HEK293 (cell line): Measurements from ENCODE around the gene DOCK1.

ENCODE experiments used
- CTCF ChIA-PET: fragments of 350-600 bp; formaldehyde crosslinking; extraction: SDS; loops from one replicate; lab custom pipeline; 2021; ENCODE audit warnings: antibody characterized with exemption; lab: Yijun Ruan, JAX
- POLR2A ChIA-PET: fragments of 300-600 bp; formaldehyde crosslinking; extraction: SDS; loops from one replicate; lab custom pipeline; 2020; ENCODE audit warnings: antibody characterized with exemption, inconsistent platforms; lab: Yijun Ruan, JAX
- H3K27ac ChIP-seq: fragments of 200-500 bp; sonication (Bioruptor generic); 2 replicates; pipeline ENCODE4 v1.5.1; 2014; ENCODE audit warnings: low read depth, low read length, control low read depth, inconsistent platforms; ENCODE audit errors: extremely low read depth
- H3K36me3 ChIP-seq, 2 experiments: fragments of 200-500 bp in 1 of 2; sonication (Bioruptor generic) in 1 of 2; 1 replicate in 1 of 2; 2 replicates in 1 of 2; pipeline ENCODE4 v1.5.1; 2014 to 2017; ENCODE audit warnings: inconsistent platforms in 2 of 2, low read length in 2 of 2; ENCODE audit not compliant: control insufficient read depth in 2 of 2, insufficient read depth in 1 of 2
- H3K4me1 ChIP-seq: fragments of 200-500 bp; sonication (Bioruptor generic); 2 replicates; pipeline ENCODE4 v1.5.1; 2014; ENCODE audit warnings: mild to moderate bottlenecking, low read length, inconsistent platforms; ENCODE audit not compliant: control insufficient read depth, insufficient read depth
- H3K4me3 ChIP-seq: 2 replicates; pipeline ENCODE4 v1.5.1; 2011; ENCODE audit warnings: low read depth, mild to moderate bottlenecking, control low read depth, low read length, moderate library complexity
- H3K9me3 ChIP-seq: fragments of 200-500 bp; sonication (Bioruptor generic); 2 replicates; pipeline ENCODE4 v1.5.1; 2014; ENCODE audit warnings: low read depth, low read length, inconsistent platforms; ENCODE audit not compliant: control insufficient read depth, insufficient read depth
- ELK4 ChIP-seq: IDR thresholded peaks from 2 replicates; pipeline ENCODE4 v1.6.1; 2011; ENCODE audit warnings: mild to moderate bottlenecking, low read depth, low read length, borderline replicate concordance
- GLI4 ChIP-seq: fragments of 450-650 bp; formaldehyde crosslinking; IDR thresholded peaks from 2 replicates; pipeline ENCODE4 v1.5.1; 2016; ENCODE audit warnings: missing biosample characterization, missing genetic modification characterization
- MYNN ChIP-seq: fragments of 450-650 bp; formaldehyde crosslinking; IDR thresholded peaks from 2 replicates; pipeline ENCODE4 v1.5.1; 2016; ENCODE audit warnings: missing biosample characterization, missing genetic modification characterization, borderline replicate concordance
- PRDM1 ChIP-seq: fragments of 450-650 bp; formaldehyde crosslinking; IDR thresholded peaks from 2 replicates; pipeline ENCODE4; 2016; ENCODE audit warnings: missing biosample characterization, missing genetic modification characterization
- SCRT1 ChIP-seq: fragments of 450-650 bp; formaldehyde crosslinking; IDR thresholded peaks from 2 replicates; pipeline ENCODE4 v1.5.1; 2016; ENCODE audit warnings: missing biosample characterization, missing genetic modification characterization, borderline replicate concordance
- TRIM28 ChIP-seq: IDR thresholded peaks from 2 replicates; pipeline ENCODE4 v1.6.1; 2011; ENCODE audit warnings: low read length, control low read depth, borderline replicate concordance
- ZBTB26 ChIP-seq: fragments of 450-650 bp; formaldehyde crosslinking; optimal IDR thresholded peaks from 2 replicates; pipeline ENCODE3; 2016; ENCODE audit warnings: missing biosample characterization, mild to moderate bottlenecking, missing genetic modification characterization
- ZNF391 ChIP-seq: fragments of 450-650 bp; formaldehyde crosslinking; IDR thresholded peaks from 2 replicates; pipeline ENCODE4 v1.5.1; 2016; ENCODE audit warnings: low read depth, missing biosample characterization, missing genetic modification characterization, borderline replicate concordance
- ZNF433 ChIP-seq: fragments of 450-650 bp; formaldehyde crosslinking; IDR thresholded peaks from 2 replicates; pipeline ENCODE4 v1.5.1; 2016; ENCODE audit warnings: missing biosample characterization, missing genetic modification characterization, low read depth
- ZNF529 ChIP-seq: fragments of 450-650 bp; formaldehyde crosslinking; IDR thresholded peaks from 2 replicates; pipeline ENCODE4 v1.5.1; 2017; ENCODE audit warnings: missing genetic modification characterization, missing biosample characterization; ENCODE audit not compliant: insufficient replicate concordance
- ZNF600 ChIP-seq: fragments of 450-650 bp; formaldehyde crosslinking; IDR thresholded peaks from 2 replicates; pipeline ENCODE4 v1.5.1; 2016; ENCODE audit warnings: missing biosample characterization, missing genetic modification characterization
- ZNF660 ChIP-seq: fragments of 450-650 bp; IDR thresholded peaks from 2 replicates; pipeline ENCODE4 v1.5.1; 2018; ENCODE audit warnings: missing biosample characterization, mild to moderate bottlenecking, missing genetic modification characterization
- ZNF76 ChIP-seq: fragments of 450-650 bp; formaldehyde crosslinking; IDR thresholded peaks from 2 replicates; pipeline ENCODE4; 2016; ENCODE audit warnings: low read depth, missing biosample characterization, missing genetic modification characterization, borderline replicate concordance
- ZSCAN5A ChIP-seq: fragments of 450-650 bp; formaldehyde crosslinking; IDR thresholded peaks from 2 replicates; pipeline ENCODE4 v1.5.1; 2016; ENCODE audit warnings: missing biosample characterization, missing genetic modification characterization
- TF ChIP-seq, protein P1 (sequence below): fragments of 450-650 bp; formaldehyde crosslinking; IDR thresholded peaks from 2 replicates; pipeline ENCODE4 v1.5.1; 2016; ENCODE audit warnings: missing biosample characterization, missing genetic modification characterization
- TF ChIP-seq, protein P2 (sequence below): fragments of 450-650 bp; formaldehyde crosslinking; IDR thresholded peaks from 2 replicates; pipeline ENCODE4 v1.5.1; 2017; ENCODE audit warnings: missing biosample characterization, missing genetic modification characterization

Gene DOCK1

DNA sequence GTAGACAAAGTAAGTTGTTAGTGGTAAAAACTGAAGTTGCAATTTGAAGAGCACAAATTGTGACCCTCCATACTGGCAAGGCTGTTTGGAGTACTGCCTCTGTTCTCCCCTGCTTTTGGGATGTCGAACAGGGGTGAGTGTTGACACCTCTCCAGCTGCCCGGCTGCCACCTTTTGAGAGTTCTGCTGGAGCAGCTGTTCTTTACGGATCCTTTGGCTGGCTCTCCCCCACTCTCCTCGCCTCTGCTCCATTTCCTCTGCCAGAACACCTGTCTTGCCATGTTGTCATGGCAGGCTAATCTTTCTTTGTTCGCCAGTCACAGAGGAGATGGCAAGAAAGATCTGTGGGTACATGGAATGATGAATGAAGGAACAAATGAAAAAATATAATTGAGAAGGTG lies 256.3 kb downstream of the DOCK1 start:
- CTCF ChIA-PET = no interaction called here
- Histone ChIP-seq H3K9me3 (no peaks in the 10 kb centered on the region), H3K4me1 (0 out of 2 replicates have a peak, but pooled peaks cover 3% of the 10 kb centered on the region), H3K36me3 (no peaks in the 10 kb centered on the region), H3K4me3 (no peak overlapping the region), H3K27ac (no peak overlapping the region)
- POLR2A ChIA-PET = no interaction called here
- TF ChIP-seq TRIM28 = no peak
- no peak for TF ChIP-seq ZNF391 (tag by site-specific recombination)

GRCh38 chr10:127162841-127163240 lies 257.6 kb downstream of the DOCK1 start:
- H3K4me3 ChIP-seq = no peak overlapping the region
- no peaks in the 10 kb centered on the region for H3K9me3 ChIP-seq
- H3K4me1 ChIP-seq = 0 out of 2 replicates have a peak, but pooled peaks cover 3% of the 10 kb centered on the region
- CTCF ChIA-PET = interaction anchor here (0.7 kb wide), 1 partner anchor 64 kb away, joined by 3 read pairs; no protein-coding TSS in a partner anchor
- TF ChIP-seq PRDM1 (no peak), ZNF529 (tag by site-specific recombination) (no peak), ZNF76 (no peak), SCRT1 (tag by site-specific recombination) (no peak), ELK4 (no peak), ZNF433 (tag by site-specific recombination) (no peak)
- TF ChIP-seq, protein P1, sequence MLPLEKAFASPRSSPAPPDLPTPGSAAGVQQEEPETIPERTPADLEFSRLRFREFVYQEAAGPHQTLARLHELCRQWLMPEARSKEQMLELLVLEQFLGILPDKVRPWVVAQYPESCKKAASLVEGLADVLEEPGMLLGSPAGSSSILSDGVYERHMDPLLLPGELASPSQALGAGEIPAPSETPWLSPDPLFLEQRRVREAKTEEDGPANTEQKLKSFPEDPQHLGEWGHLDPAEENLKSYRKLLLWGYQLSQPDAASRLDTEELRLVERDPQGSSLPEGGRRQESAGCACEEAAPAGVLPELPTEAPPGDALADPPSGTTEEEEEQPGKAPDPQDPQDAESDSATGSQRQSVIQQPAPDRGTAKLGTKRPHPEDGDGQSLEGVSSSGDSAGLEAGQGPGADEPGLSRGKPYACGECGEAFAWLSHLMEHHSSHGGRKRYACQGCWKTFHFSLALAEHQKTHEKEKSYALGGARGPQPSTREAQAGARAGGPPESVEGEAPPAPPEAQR (tag by site-specific recombination) = no peak
- H3K27ac ChIP-seq = no peak overlapping the region
- POLR2A ChIA-PET = no interaction called here
- no peaks in the 10 kb centered on the region for H3K36me3 ChIP-seq

- Histone ChIP-seq H3K9me3 (no peaks in the 10 kb centered on the region), H3K4me1 (0 out of 2 replicates have a peak, but pooled peaks cover 3% of the 10 kb centered on the region), H3K36me3 (no peaks in the 10 kb centered on the region), H3K27ac (no peak overlapping the region), H3K4me3 (no peak overlapping the region)
- POLR2A ChIA-PET = no interaction called here
- TF ChIP-seq MYNN (tag by site-specific recombination) (no peak), ZSCAN5A (no peak)
- CTCF ChIA-PET = no interaction called here
Measured at GRCh38 chr10:127168261-127168660, 263.0 kb downstream of the DOCK1 start.

- Histone ChIP-seq H3K36me3 (no peaks in the 10 kb centered on the region), H3K9me3 (no peaks in the 10 kb centered on the region), H3K4me1 (no peaks in the 10 kb centered on the region), H3K27ac (no peak overlapping the region), H3K4me3 (no peak overlapping the region)
- ChIA-PET CTCF (no interaction called here), POLR2A (no interaction called here)
- TF ChIP-seq ZNF600 (tag by site-specific recombination) (no peak), GLI4 (tag by site-specific recombination) (no peak), ZBTB26 (tag by site-specific recombination) (no peak), ZNF660 (tag by site-specific recombination) (no peak)
- TF ChIP-seq, protein P2, sequence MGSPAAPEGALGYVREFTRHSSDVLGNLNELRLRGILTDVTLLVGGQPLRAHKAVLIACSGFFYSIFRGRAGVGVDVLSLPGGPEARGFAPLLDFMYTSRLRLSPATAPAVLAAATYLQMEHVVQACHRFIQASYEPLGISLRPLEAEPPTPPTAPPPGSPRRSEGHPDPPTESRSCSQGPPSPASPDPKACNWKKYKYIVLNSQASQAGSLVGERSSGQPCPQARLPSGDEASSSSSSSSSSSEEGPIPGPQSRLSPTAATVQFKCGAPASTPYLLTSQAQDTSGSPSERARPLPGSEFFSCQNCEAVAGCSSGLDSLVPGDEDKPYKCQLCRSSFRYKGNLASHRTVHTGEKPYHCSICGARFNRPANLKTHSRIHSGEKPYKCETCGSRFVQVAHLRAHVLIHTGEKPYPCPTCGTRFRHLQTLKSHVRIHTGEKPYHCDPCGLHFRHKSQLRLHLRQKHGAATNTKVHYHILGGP (tag by site-specific recombination) = no peak
Measured at GRCh38 chr10:127174866-127175265, 269.6 kb downstream of the DOCK1 start.
